ENCODE results near the gene FMN2. TPM values are rescaled to one million over a fixed set of nuclear protein-coding genes. Genes with fewer than 3 reads are reported as not detected.

FMN2 gene
- total and polyA plus RNA-seq, 3 experiments from 2014 or later: not detected

DNA sequence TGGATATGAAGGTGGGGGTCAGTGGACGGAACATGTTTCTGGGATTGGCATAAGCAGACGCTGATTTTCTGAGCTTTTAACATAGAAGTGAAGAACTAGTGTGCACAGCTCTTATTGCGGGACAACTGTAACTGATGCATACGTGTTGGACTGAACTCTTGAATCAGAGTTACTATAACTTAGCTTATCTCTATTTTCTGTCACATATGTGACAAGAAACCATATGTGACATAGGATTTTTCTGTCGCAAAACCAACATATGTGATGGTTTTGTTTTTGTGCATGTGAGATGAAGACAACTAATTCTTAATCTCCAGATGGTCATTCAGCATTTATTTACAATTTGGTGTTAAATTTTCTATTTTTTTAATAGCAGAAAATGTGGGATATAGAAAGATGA, 270.4 kb downstream of the FMN2 start:
- Histone ChIP-seq H3K27me3 (ENCODE audit: insufficient read depth, low read length, poor library complexity, severe bottlenecking) (no peaks in the 10 kb centered on the region), H3K4me1 (ENCODE audit: insufficient read depth, low read length) (no peaks in the 10 kb centered on the region), H3K27ac (ENCODE audit: low read depth, low read length) (no peak overlapping the region), H3K4me3 (ENCODE audit: low read length) (no peak overlapping the region), H3K9me3 (ENCODE audit: low read length) (no peaks in the 10 kb centered on the region), H3K36me3 (ENCODE audit: insufficient read depth, low read length) (no peaks in the 10 kb centered on the region)
- H3K27ac Mint-ChIP-seq: no peak overlapping the region
- CTCF ChIA-PET: no interaction called here
- POLR2A ChIA-PET: no interaction called here
- H3K9me3 Mint-ChIP-seq: peaks cover 2 to 12% (median 4%) of the 10 kb centered on the region in 5 donors
- H3K4me3 Mint-ChIP-seq: no peak overlapping the region
- no peaks in the 10 kb centered on the region for H3K36me3 Mint-ChIP-seq
- no peaks in the 10 kb centered on the region for H3K27me3 Mint-ChIP-seq
- DNase-seq: no peak
- H3K4me1 Mint-ChIP-seq: no peaks in the 10 kb centered on the region

DNA sequence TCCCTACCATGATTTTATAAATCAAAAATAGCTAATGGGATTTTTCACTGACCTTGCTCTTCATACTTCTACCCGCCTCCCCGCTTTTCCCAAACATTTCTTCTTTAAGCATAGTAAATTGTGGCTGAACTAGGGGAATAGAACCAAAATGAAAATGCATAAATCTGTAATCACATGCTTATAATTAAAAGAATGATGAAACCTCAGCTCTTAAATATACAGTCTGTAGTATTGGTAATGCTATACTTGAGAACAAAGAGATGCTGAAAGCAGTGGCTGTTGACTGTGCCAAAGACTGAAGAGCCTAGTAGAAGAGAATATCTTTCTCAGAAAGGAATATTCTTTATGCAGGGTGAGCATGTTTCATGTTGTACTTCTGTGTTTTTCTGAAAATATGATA, 271.1 kb downstream of the FMN2 start:
- POLR2A ChIA-PET: no interaction called here
- no peaks in the 10 kb centered on the region for H3K27me3 Mint-ChIP-seq

DNA sequence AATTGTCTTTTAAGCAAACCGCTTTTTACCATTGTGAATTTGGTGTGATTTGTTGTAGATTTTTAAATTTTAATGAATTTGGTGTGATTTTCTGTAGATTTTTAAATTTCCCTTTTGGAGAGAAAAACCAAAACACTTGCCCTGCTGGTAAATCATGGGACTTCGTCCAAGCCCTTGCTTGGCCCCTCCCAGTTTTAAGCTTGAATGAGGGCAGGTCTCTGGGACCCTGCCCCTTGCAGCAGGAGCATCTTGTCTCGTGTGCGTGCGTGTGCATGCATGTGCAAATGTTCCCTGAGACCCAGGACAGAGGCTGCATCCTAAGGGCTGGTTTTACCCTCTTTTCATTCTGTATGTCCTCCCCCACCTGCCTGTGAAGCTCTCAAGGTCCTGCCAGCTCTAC, 271.6 kb downstream of the FMN2 start:
- no peaks in the 10 kb centered on the region for H3K27me3 ChIP-seq (ENCODE audit: insufficient read depth, low read length, poor library complexity, severe bottlenecking)
- no peaks in the 10 kb centered on the region for H3K9me3 ChIP-seq (ENCODE audit: low read length)
- H3K4me1 Mint-ChIP-seq: no peaks in the 10 kb centered on the region
- H3K36me3 Mint-ChIP-seq: no peaks in the 10 kb centered on the region
- ChIA-PET CTCF (no interaction called here), POLR2A (no interaction called here)
- H3K4me3 ChIP-seq (ENCODE audit: low read length): no peak overlapping the region
- no peaks in the 10 kb centered on the region for H3K27me3 Mint-ChIP-seq
- H3K9me3 Mint-ChIP-seq: peaks cover 2 to 17% (median 9%) of the 10 kb centered on the region in 5 donors
- H3K27ac ChIP-seq (ENCODE audit: low read depth, low read length): no peak overlapping the region
- no peak overlapping the region for H3K27ac Mint-ChIP-seq
- no peaks in the 10 kb centered on the region for H3K36me3 ChIP-seq (ENCODE audit: insufficient read depth, low read length)
- H3K4me1 ChIP-seq (ENCODE audit: insufficient read depth, low read length): no peaks in the 10 kb centered on the region
- DNase-seq: no peak
- no peak overlapping the region for H3K4me3 Mint-ChIP-seq

More for the DNA sequence above, 271.1 kb downstream of the FMN2 start:
- Mint-ChIP-seq H3K27ac (no peak overlapping the region), H3K36me3 (no peaks in the 10 kb centered on the region), H3K4me1 (no peaks in the 10 kb centered on the region), H3K9me3 (peaks cover 2 to 13% (median 6%) of the 10 kb centered on the region in 5 donors), H3K4me3 (no peak overlapping the region)
- H3K9me3 ChIP-seq (ENCODE audit: low read length): no peaks in the 10 kb centered on the region
- no peak overlapping the region for H3K27ac ChIP-seq (ENCODE audit: low read depth, low read length)
- no peaks in the 10 kb centered on the region for H3K4me1 ChIP-seq (ENCODE audit: insufficient read depth, low read length)
- CTCF ChIA-PET: no interaction called here
- no peak for DNase-seq
- no peak overlapping the region for H3K4me3 ChIP-seq (ENCODE audit: low read length)
- H3K27me3 ChIP-seq (ENCODE audit: insufficient read depth, low read length, poor library complexity, severe bottlenecking): no peaks in the 10 kb centered on the region
- H3K36me3 ChIP-seq (ENCODE audit: insufficient read depth, low read length): no peaks in the 10 kb centered on the region

DNA sequence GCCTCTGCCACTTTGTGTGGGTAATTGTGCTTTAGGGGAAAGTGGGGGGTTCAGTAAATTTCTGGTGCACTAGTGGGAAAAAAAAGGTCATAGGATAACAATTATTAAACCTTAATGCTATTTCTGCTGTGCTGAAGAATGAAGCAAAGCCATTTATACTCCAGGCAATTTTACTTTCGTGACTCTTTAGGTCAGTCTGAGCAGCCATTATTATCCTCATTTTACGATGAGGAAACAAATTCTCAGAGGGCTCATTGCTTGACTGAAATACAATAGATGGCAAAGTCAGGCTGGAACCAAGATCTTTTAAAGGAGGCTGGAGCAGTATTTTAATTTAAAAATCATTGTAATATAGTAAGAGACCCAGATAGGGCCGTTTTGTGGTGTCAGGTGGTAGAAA, 272.2 kb downstream of the FMN2 start:
- H3K4me3 ChIP-seq (ENCODE audit: low read length): no peak overlapping the region
- Mint-ChIP-seq H3K9me3 (peaks cover 2 to 17% (median 9%) of the 10 kb centered on the region in 5 donors), H3K27ac (no peak overlapping the region), H3K4me3 (no peak overlapping the region), H3K4me1 (no peaks in the 10 kb centered on the region), H3K27me3 (no peaks in the 10 kb centered on the region), H3K36me3 (no peaks in the 10 kb centered on the region)
- H3K27me3 ChIP-seq (ENCODE audit: insufficient read depth, low read length, poor library complexity, severe bottlenecking): no peaks in the 10 kb centered on the region
- H3K9me3 ChIP-seq (ENCODE audit: low read length): no peaks in the 10 kb centered on the region
- H3K4me1 ChIP-seq (ENCODE audit: insufficient read depth, low read length): no peaks in the 10 kb centered on the region
- DNase-seq: no peak
- H3K27ac ChIP-seq (ENCODE audit: low read depth, low read length): no peak overlapping the region
- no peaks in the 10 kb centered on the region for H3K36me3 ChIP-seq (ENCODE audit: insufficient read depth, low read length)
- POLR2A ChIA-PET: no interaction called here
- CTCF ChIA-PET: no interaction called here

DNA sequence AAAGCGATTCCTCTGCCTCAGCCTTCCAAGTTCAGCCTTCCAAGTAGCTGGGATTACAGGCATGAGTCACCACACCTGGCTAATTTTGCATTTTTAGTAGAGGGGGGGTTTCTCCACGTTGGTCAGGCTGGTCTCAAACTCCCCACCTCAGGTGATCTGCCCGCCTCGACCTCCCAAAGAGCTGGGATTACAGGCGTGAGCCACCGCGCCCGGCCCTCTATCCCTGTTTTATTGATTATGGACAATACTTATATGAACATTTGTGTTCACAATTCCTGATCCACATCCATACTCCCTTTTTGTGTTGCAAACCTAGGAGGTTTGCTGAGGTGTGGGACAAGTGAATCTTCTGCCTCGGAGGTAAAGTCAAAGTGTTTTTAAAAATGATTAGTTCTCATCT, 275.0 kb downstream of the FMN2 start:
- Mint-ChIP-seq H3K27me3 (no peaks in the 10 kb centered on the region), H3K27ac (no peak overlapping the region), H3K9me3 (peaks cover under 1 to 23% (median 4%) of the 10 kb centered on the region in 5 donors), H3K36me3 (no peaks in the 10 kb centered on the region), H3K4me3 (no peak overlapping the region), H3K4me1 (no peaks in the 10 kb centered on the region)
- H3K27ac ChIP-seq (ENCODE audit: low read depth, low read length): no peak overlapping the region
- no peak for DNase-seq
- ChIA-PET CTCF (no interaction called here), POLR2A (no interaction called here)
- H3K4me1 ChIP-seq (ENCODE audit: insufficient read depth, low read length): no peaks in the 10 kb centered on the region
- no peaks in the 10 kb centered on the region for H3K9me3 ChIP-seq (ENCODE audit: low read length)
- no peaks in the 10 kb centered on the region for H3K36me3 ChIP-seq (ENCODE audit: insufficient read depth, low read length)
- H3K4me3 ChIP-seq (ENCODE audit: low read length): no peak overlapping the region
- no peaks in the 10 kb centered on the region for H3K27me3 ChIP-seq (ENCODE audit: insufficient read depth, low read length, poor library complexity, severe bottlenecking)

DNA sequence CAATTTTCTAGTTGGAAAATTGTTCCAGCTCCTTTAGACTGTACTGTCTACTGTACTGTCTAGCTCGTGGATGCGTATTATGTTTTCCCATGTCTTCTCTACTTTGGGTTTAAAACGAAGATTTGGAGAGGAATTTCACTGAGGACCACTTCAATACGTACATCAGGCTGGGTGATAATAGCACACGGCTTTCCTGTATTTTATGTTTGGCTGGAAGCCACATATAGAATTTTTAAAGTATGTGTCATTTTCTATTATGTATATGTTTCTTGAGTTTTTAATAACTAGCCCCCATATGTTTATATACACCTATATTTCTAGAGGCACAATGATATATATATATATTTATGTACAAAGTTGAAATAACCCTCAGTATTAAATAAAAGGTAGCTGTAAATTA, 293.9 kb downstream of the FMN2 start:
- ChIA-PET POLR2A (no interaction called here), CTCF (no interaction called here)
- H3K27ac ChIP-seq (ENCODE audit: low read depth, low read length): no peak overlapping the region
- H3K4me3 Mint-ChIP-seq: no peak overlapping the region
- H3K36me3 ChIP-seq (ENCODE audit: insufficient read depth, low read length): no peaks in the 10 kb centered on the region
- DNase-seq: no peak
- H3K9me3 Mint-ChIP-seq: peaks cover 6 to 17% (median 14%) of the 10 kb centered on the region in 5 donors
- H3K4me3 ChIP-seq (ENCODE audit: low read length): no peak overlapping the region
- H3K9me3 ChIP-seq (ENCODE audit: low read length): no peaks in the 10 kb centered on the region
- no peaks in the 10 kb centered on the region for H3K27me3 ChIP-seq (ENCODE audit: insufficient read depth, low read length, poor library complexity, severe bottlenecking)
- peaks cover 0 to 2% (median 0%) of the 10 kb centered on the region in 3 donors for H3K36me3 Mint-ChIP-seq
- no peaks in the 10 kb centered on the region for H3K4me1 ChIP-seq (ENCODE audit: insufficient read depth, low read length)
- no peaks in the 10 kb centered on the region for H3K4me1 Mint-ChIP-seq
- H3K27ac Mint-ChIP-seq: no peak overlapping the region
- no peaks in the 10 kb centered on the region for H3K27me3 Mint-ChIP-seq

DNA sequence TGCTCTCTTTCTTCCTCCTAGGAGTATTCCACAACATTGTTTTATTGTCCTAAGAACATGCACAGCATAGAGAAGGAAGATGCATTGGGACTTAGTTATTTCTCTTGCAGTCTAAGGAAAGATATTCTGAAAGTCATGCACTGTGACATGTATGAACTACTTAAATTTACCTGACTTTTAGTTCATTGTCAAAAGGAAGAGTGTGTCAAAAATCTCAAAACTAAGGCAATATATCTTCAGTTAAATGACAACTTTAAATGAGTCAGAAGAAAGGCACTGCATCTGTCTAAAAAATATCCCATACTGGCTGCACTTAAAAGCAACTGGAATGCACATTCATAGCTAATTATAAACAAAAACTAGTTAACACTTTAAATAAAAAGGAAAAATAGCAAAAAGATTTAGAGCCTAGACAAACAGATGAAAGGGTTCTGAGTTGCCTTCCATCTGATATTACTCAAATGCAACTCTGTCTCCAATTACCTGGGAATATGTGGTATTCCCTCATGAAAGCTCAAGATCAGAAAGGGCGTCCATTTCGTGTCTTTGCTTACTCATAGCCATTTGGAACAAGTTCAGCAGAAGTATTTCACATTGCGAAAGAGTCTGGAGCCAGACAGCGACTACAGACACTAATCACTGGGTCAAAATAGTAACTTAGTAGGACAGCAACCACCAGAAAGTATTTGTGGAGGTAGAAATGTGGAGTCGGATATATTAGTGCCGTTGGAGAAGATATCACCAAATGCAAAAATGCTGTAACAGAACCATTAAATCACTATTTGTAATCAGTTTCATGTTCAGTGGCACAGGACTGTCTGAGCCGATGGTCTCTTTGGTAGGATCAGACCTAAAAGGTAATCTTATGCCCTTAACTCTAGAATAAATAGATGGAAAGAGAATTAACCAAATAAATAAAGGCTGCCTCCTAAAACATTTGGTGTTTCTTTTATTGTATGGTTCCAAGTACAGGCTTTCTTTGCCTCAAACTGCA, 294.6 kb downstream of the FMN2 start:
- CTCF ChIA-PET: no interaction called here

DNA sequence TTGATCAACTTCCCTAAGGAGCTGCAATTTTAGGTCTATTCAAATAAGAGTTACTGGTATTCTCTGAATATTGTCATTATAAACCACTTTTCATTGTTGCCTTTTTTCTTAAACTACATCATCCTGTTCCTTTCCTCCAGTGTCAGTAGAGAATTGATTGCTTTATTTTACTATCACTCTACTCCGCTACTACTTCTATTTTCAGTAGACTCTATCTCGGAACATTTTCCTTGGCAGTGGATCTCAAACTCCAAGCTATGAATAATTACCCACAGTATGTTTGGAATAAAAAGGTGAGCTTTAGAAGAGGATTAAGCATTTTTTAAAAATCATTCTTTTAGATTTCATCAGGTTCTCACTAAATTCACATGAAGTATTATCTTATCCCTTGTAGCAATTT, 295.4 kb downstream of the FMN2 start:
- no peak overlapping the region for H3K4me3 ChIP-seq (ENCODE audit: low read length)
- Mint-ChIP-seq H3K4me3 (no peak overlapping the region), H3K9me3 (peaks cover 1 to 19% (median 2%) of the 10 kb centered on the region in 5 donors), H3K36me3 (peaks cover 0 to 2% (median 0%) of the 10 kb centered on the region in 3 donors), H3K27ac (no peak overlapping the region), H3K27me3 (no peaks in the 10 kb centered on the region), H3K4me1 (no peaks in the 10 kb centered on the region)
- H3K27me3 ChIP-seq (ENCODE audit: insufficient read depth, low read length, poor library complexity, severe bottlenecking): no peaks in the 10 kb centered on the region
- ChIA-PET CTCF (no interaction called here), POLR2A (no interaction called here)
- no peak overlapping the region for H3K27ac ChIP-seq (ENCODE audit: low read depth, low read length)
- no peaks in the 10 kb centered on the region for H3K36me3 ChIP-seq (ENCODE audit: insufficient read depth, low read length)
- no peaks in the 10 kb centered on the region for H3K9me3 ChIP-seq (ENCODE audit: low read length)
- H3K4me1 ChIP-seq (ENCODE audit: insufficient read depth, low read length): no peaks in the 10 kb centered on the region
- no peak for DNase-seq

More for the DNA sequence above, 294.6 kb downstream of the FMN2 start:
- no peaks in the 10 kb centered on the region for H3K4me1 ChIP-seq (ENCODE audit: insufficient read depth, low read length)
- Mint-ChIP-seq H3K36me3 (peaks cover 0 to 2% (median 0%) of the 10 kb centered on the region in 3 donors), H3K4me1 (no peaks in the 10 kb centered on the region), H3K27me3 (no peaks in the 10 kb centered on the region), H3K4me3 (no peak overlapping the region), H3K9me3 (peaks cover 6 to 19% (median 9%) of the 10 kb centered on the region in 5 donors), H3K27ac (no peak overlapping the region)
- no peaks in the 10 kb centered on the region for H3K36me3 ChIP-seq (ENCODE audit: insufficient read depth, low read length)
- no peaks in the 10 kb centered on the region for H3K27me3 ChIP-seq (ENCODE audit: insufficient read depth, low read length, poor library complexity, severe bottlenecking)
- POLR2A ChIA-PET: no interaction called here
- H3K4me3 ChIP-seq (ENCODE audit: low read length): no peak overlapping the region
- H3K27ac ChIP-seq (ENCODE audit: low read depth, low read length): no peak overlapping the region
- DNase-seq: no peak
- no peaks in the 10 kb centered on the region for H3K9me3 ChIP-seq (ENCODE audit: low read length)

All from CD8-positive, alpha-beta memory T cell (primary cell).